Activated CD8-positive, alpha-beta T cell treated with anti-CD3 and anti-CD28 coated beads for 36 hours (primary cell): ENCODE measurements around the gene FBLN1. TPM values are rescaled to one million over a fixed set of nuclear protein-coding genes. Genes with fewer than 3 reads are reported as not detected.
"Not testable (repeated sequence)": the region's sequence is repeated elsewhere in the genome, so short reads cannot be mapped to it uniquely, and the experiment has no call there.

Experiments used
- ATAC-seq: fragments of 200-7000 bp; cut with Tn5 transposase; one replicate; pipeline ENCODE4 v1.10.0; 2021; ENCODE audit warnings: mild to moderate bottlenecking, moderate library complexity
- CTCF ChIA-PET: fragments of 350-600 bp; sonication (Branson Sonifier 250); formaldehyde crosslinking; loops from one replicate; lab custom pipeline; 2021; ENCODE audit warnings: antibody characterized with exemption; lab: Charles Lee
- POLR2A ChIA-PET: fragments of 350-600 bp; sonication (Branson Sonifier 250); formaldehyde crosslinking; loops from one replicate; lab custom pipeline; 2021; ENCODE audit warnings: antibody characterized with exemption; lab: Charles Lee
- DNase-seq: peaks from one replicate; pipeline ENCODE4 v3.0.0-alpha.2; 2020
- H3K27ac Mint-ChIP-seq: one replicate; pipeline ENCODE4 v1.8.0; 2021; ENCODE audit warnings: mild to moderate bottlenecking, mixed read lengths
- H3K27me3 Mint-ChIP-seq: one replicate; pipeline ENCODE4 v1.8.0; 2021; ENCODE audit warnings: mixed read lengths
- H3K36me3 Mint-ChIP-seq: one replicate; pipeline ENCODE4 v1.8.0; 2021; ENCODE audit warnings: low read depth, mixed read lengths
- H3K4me1 Mint-ChIP-seq: one replicate; pipeline ENCODE4 v1.8.0; 2021; ENCODE audit warnings: low read depth, mixed read lengths
- H3K4me3 Mint-ChIP-seq: one replicate; pipeline ENCODE4 v1.8.0; 2021; ENCODE audit warnings: mild to moderate bottlenecking, moderate library complexity, mixed read lengths
- H3K9me3 Mint-ChIP-seq: one replicate; pipeline ENCODE4 v1.8.0; 2021; ENCODE audit warnings: mixed read lengths
- intact Hi-C: fragments of 100-400 bp; cut with micrococcal nuclease; formaldehyde crosslinking; loops from one replicate; pipeline ENCODE4 v1.10.0; 2022
- total RNA-seq, 2 experiments: library from RNA; stranded (reverse); gene quantifications; one replicate each; pipeline ENCODE4 v1.2.3, GENCODE V29; 2021
- TF ChIP-seq, protein P1 (sequence below): fragments of 200-600 bp; IDR thresholded peaks from one replicate; pipeline ENCODE4 v1.8.0; 2022; ENCODE audit warnings: antibody characterized with exemption, mild to moderate bottlenecking

FBLN1 gene
- total RNA-seq, 2 experiments from 2014 or later = 0.56 TPM; not detected in 1

DNA sequence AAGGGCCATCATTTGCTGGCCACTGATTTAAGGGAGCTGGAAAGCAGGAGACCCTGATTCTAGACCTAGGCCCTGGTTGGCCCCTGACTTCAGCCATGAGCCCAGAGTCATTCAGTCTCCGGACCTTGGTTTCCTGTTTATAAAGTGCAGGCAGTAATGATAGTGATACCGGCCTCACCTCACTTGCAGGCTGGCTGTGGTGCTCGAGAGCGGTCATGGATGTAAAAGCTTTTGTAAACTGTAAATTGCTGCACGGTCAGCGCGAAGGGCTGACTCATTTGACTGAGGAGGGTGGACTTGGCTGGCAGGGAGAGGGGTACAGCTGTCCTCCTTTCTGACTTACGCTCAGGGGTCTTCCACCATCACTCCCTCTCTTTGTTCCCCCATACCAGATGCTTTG, 37.4 kb downstream of the FBLN1 start:
- Mint-ChIP-seq H3K9me3 (no peaks in the 10 kb centered on the region), H3K27me3 (no peaks in the 10 kb centered on the region), H3K4me3 (no peak overlapping the region), H3K27ac (no peak overlapping the region), H3K36me3 (no peaks in the 10 kb centered on the region), H3K4me1 (no peaks in the 10 kb centered on the region)
- CTCF ChIA-PET = interaction anchor here (1.7 kb wide), 1 partner anchor 14 kb away, joined by 7 read pairs; no protein-coding TSS in a partner anchor
- TF ChIP-seq, protein P1, sequence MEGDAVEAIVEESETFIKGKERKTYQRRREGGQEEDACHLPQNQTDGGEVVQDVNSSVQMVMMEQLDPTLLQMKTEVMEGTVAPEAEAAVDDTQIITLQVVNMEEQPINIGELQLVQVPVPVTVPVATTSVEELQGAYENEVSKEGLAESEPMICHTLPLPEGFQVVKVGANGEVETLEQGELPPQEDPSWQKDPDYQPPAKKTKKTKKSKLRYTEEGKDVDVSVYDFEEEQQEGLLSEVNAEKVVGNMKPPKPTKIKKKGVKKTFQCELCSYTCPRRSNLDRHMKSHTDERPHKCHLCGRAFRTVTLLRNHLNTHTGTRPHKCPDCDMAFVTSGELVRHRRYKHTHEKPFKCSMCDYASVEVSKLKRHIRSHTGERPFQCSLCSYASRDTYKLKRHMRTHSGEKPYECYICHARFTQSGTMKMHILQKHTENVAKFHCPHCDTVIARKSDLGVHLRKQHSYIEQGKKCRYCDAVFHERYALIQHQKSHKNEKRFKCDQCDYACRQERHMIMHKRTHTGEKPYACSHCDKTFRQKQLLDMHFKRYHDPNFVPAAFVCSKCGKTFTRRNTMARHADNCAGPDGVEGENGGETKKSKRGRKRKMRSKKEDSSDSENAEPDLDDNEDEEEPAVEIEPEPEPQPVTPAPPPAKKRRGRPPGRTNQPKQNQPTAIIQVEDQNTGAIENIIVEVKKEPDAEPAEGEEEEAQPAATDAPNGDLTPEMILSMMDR = no peak
- DNase-seq (no peak), ATAC-seq (no peak)
- POLR2A ChIA-PET = no interaction called here
- intact Hi-C loops = no loop called here

DNA sequence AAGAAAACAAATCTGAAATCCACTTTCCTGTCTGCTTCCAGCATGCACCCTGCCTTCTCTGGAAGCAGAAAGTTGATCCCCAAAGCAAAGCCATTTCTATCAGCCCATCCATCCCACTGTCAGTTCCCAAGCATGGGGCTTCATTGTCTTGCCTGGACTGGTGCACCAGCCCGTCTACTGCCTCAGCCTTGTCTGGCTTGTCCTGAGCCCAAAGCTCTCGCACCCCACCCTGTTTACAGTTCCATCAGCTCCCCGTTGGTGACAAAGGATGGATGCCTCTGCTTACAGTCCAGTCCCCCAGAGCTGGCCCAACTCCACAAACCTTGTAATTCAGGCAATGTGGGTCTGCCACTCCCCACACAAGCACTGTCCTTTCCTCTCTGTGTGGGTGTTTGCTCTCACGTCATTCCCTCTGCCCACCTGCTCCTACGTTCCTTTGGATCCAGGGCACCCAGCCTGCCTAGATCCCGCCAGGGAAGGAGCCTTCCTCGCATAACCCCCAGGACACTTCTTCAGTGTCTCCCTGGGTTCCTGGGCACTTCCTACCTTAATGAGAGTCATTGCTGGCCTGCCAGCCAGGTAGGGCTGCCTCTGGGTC, 38.8 kb downstream of the FBLN1 start:
- intact Hi-C loops = no loop called here
- H3K4me3 Mint-ChIP-seq = no peak overlapping the region
- H3K9me3 Mint-ChIP-seq = no peaks in the 10 kb centered on the region
- CTCF ChIA-PET = no interaction called here
- no peaks in the 10 kb centered on the region for H3K27me3 Mint-ChIP-seq
- no peak for DNase-seq
- no peak overlapping the region for H3K27ac Mint-ChIP-seq
- no peak for ATAC-seq
- H3K36me3 Mint-ChIP-seq = no peaks in the 10 kb centered on the region
- TF ChIP-seq, protein P1 = no peak
- H3K4me1 Mint-ChIP-seq = no peaks in the 10 kb centered on the region
- POLR2A ChIA-PET = no interaction called here

DNA sequence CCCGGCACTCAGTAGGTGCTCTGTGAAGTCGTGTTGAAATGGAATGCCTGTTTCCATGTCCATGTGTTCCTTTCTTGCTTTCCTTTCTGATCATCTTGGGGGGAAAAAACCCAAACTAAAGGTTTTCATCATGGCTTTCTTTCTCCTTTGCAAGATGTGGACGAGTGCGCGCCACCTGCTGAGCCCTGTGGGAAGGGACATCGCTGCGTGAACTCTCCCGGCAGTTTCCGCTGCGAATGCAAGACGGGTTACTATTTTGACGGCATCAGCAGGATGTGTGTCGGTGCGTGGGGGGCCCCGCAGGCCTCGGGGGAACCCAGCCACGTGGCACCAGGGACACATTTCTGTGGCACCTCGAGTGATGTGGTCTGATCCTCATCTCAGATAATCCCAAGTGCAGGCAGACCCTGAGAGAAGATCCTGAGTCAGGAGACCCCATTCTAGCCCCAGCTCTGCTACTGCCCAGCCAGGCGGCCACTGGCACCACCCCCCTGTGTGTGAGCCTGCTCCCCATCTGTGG, 39.4 kb downstream of the FBLN1 start:
- H3K27me3 Mint-ChIP-seq = no peaks in the 10 kb centered on the region
- ChIA-PET CTCF (no interaction called here), POLR2A (no interaction called here)
- ATAC-seq = no peak
- intact Hi-C loops = no loop called here
- H3K27ac Mint-ChIP-seq = no peak overlapping the region
- no peaks in the 10 kb centered on the region for H3K9me3 Mint-ChIP-seq
- H3K4me3 Mint-ChIP-seq = no peak overlapping the region
- DNase-seq = no peak
- TF ChIP-seq, protein P1 = no peak
- H3K4me1 Mint-ChIP-seq = no peaks in the 10 kb centered on the region
- H3K36me3 Mint-ChIP-seq = no peaks in the 10 kb centered on the region

DNA sequence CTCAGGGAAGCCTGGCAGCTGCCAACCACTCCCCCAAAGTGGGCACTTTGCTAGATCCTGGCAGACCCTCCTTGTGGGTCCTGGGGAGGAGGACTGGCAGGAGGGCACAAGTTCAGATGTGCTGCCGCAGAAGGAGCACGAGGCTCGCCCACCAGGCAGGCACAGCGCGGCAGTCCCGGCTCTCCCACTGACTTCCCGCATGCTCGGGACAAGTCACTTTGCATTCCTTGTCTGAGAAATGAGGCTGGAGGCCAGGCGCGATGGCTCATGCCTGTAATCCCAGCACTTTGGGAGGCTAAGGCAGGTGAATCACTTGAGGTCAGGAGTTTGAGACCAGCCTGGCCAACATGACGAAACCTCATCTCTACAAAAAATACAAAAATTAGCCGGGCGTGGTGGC, 40.1 kb downstream of the FBLN1 start:
- intact Hi-C loops, DNase-seq, CTCF ChIA-PET, H3K4me1 Mint-ChIP-seq, H3K27me3 Mint-ChIP-seq, H3K4me3 Mint-ChIP-seq, ATAC-seq, H3K27ac Mint-ChIP-seq, H3K9me3 Mint-ChIP-seq, POLR2A ChIA-PET, H3K36me3 Mint-ChIP-seq: not testable (repeated sequence)

DNA sequence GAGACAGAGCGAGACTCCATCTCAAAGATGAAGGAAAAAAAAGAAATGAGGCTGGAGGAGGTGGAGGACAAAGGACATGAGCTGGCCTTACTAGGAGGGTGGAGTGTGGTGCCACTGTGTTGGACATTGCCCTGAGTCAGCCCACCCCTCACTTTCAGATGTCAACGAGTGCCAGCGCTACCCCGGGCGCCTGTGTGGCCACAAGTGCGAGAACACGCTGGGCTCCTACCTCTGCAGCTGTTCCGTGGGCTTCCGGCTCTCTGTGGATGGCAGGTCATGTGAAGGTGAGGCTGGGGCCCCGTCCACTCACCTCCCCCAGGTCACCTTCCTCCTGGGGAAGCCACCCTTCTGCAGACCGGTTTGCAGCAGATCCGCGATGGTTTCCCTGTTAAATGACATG, 40.6 kb downstream of the FBLN1 start:
- POLR2A ChIA-PET = no interaction called here
- ATAC-seq (no peak), DNase-seq (no peak)
- Mint-ChIP-seq H3K9me3 (no peaks in the 10 kb centered on the region), H3K4me1 (no peaks in the 10 kb centered on the region), H3K36me3 (no peaks in the 10 kb centered on the region), H3K27me3 (no peaks in the 10 kb centered on the region), H3K27ac (no peak overlapping the region), H3K4me3 (no peak overlapping the region)
- CTCF ChIA-PET = no interaction called here
- TF ChIP-seq, protein P1 = no peak
- intact Hi-C loops = no loop called here
